GM12873 (cell line): ENCODE data around the gene CFAP61.

ENCODE experiments used
- CTCF ChIP-seq: IDR thresholded peaks from 2 replicates; pipeline ENCODE4 v1.5.1; 2012; ENCODE audit warnings: low read depth, mild to moderate bottlenecking, moderate library complexity, low read length, control low read depth; ENCODE audit not compliant: insufficient read depth; ENCODE audit errors: missing control alignments

CFAP61 gene

GRCh38 chr20:20396794-20397193 is 344.5 kb downstream of the CFAP61 start:
- TF ChIP-seq CTCF: no peak

DNA sequence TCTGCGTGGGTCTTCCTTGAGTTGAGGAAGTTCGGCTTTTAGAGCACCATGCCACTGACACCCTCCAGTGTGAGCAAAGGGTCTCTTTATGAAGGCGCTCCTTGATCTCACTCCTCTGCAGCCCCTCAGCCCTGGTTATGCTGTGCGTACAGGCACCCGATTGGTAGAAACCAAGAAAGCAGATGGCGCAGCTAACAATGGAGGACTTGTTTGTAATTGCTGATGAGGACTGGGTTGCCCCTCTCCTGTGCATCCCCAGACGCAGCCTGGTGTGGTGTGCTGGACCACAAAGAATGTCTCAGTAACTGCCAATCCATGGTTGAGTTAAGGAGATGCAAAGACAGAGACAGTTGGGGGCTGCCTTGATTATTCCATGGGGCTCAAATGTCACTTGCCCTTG is 345.8 kb downstream of the CFAP61 start:
- TF ChIP-seq CTCF: no peak

- TF ChIP-seq CTCF: no peak
Measured at GRCh38 chr20:20399531-20400500, 347.5 kb downstream of the CFAP61 start.

- no peak for TF ChIP-seq CTCF
Measured at GRCh38 chr20:20401991-20402390, 349.7 kb downstream of the CFAP61 start.

DNA sequence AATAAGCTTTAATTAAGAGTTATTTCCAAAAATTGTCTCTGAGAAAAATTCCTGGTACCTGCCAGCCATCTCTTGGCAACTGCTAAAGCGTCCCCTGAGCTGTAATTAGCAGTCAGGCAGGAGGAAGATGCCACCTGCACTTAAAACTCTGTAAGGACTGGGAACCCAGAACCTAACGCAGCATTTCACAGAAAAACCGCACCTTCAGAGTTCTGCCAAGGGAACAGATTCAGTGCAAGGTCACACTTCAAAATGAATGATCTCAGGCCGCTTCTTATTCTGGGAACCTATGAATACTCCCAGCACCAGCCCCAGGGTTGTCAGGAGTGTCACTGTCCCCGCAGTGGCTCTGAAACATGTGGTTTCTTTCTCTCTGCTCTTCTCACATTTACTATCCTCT is 352.3 kb downstream of the CFAP61 start:
- TF ChIP-seq CTCF: no peak

GRCh38 chr20:20405623-20406022 is 353.3 kb downstream of the CFAP61 start:
- no peak for TF ChIP-seq CTCF

DNA sequence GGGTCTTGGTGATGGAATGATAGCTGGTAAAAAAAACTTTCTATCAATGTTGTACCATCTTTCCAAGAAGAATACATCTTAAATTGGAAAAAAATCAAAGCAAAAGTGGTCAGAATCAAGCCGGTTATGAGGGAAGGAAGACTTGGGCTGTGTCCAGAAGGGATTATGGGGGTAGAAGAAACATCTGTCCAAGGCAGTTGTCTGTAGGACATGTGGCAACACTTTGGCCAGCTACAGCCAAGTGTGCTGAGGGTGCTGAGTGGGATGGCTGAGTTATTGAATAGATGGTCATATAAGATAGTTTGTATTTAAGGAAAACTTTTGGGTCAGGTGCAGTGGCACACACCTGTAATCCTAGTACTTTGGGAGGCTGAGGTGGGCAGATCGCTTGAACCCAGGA is 354.0 kb downstream of the CFAP61 start:
- no peak for TF ChIP-seq CTCF
